ENCODE data around the gene ZNF277. TPM values are rescaled to one million over a fixed set of nuclear protein-coding genes. Genes with fewer than 3 reads are reported as not detected.

The ZNF277 gene
- total RNA-seq, 1 donor from 2014 or later: 23.7 TPM

DNA sequence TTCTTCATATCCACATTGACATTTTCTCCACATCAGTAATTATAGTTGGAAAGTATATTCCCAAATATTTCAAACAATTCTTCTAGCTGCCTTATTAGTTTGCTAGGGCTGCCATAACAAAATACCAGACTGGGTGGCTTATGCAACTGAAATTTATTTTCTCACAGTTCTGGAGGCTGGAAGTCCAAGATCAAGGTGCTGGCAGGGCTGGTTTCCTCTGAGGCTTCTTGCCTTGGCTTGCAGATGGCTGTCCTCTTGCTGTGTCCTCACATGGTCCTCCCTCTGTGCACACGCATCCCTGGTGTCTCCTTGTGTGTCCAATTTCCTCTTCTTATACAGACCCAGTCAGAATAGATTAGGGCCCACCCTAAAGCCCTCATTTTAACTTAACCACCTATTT is 34.8 kb upstream of the ZNF277 start:
- Mint-ChIP-seq H3K27ac (no peak overlapping the region), H3K4me3 (no peak overlapping the region), H3K4me1 (peaks cover 10% of the 10 kb centered on the region), H3K9me3 (no peaks in the 10 kb centered on the region), H3K36me3 (peaks cover 2% of the 10 kb centered on the region), H3K27me3 (ENCODE audit: low read depth) (no peaks in the 10 kb centered on the region)
- TF ChIP-seq, protein P1, sequence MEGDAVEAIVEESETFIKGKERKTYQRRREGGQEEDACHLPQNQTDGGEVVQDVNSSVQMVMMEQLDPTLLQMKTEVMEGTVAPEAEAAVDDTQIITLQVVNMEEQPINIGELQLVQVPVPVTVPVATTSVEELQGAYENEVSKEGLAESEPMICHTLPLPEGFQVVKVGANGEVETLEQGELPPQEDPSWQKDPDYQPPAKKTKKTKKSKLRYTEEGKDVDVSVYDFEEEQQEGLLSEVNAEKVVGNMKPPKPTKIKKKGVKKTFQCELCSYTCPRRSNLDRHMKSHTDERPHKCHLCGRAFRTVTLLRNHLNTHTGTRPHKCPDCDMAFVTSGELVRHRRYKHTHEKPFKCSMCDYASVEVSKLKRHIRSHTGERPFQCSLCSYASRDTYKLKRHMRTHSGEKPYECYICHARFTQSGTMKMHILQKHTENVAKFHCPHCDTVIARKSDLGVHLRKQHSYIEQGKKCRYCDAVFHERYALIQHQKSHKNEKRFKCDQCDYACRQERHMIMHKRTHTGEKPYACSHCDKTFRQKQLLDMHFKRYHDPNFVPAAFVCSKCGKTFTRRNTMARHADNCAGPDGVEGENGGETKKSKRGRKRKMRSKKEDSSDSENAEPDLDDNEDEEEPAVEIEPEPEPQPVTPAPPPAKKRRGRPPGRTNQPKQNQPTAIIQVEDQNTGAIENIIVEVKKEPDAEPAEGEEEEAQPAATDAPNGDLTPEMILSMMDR (IDR thresholded peaks at IDR 0.05; ENCODE audit: unreplicated experiment): no peak
- DNase-seq (ENCODE audit: low spot score in 2 of 2, unreplicated experiment in 2 of 2): no peak

DNA sequence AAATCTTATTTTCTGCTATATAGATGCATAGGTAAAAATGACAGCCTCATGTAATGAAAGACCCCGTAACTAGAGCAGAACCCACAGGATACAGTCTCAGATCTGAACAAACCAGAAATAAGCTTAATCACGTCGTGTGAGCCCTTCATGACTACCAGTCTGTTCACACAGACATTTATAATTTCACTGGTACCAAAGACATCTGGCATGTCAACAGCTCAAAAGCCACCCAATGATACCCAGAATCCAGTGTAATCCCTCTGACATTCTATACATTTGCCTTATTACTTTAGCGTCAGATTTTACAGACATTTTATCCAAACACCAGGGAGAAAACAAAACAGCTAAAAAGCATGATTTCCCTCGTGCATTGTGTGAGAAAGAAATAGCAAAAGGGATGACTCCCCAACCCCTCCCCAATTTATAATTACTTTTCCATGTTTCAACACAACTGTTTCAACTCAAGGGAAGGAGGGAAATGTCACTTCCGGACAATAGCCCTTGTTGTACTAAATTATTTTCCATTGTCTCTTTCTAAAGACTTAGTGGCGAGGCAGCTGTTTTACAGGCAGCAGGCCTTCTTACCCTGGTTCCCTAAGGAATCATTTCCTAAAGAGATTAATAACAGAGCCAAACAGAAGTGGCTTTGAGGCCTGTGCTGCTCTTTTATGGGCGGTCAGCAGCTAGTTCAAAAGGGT is 33.5 kb upstream of the ZNF277 start:
- H3K4me1 Mint-ChIP-seq: peaks cover 10% of the 10 kb centered on the region
- DNase-seq (ENCODE audit: low spot score in 2 of 2, unreplicated experiment in 2 of 2): no peak
- no peak overlapping the region for H3K4me3 Mint-ChIP-seq
- peaks cover 2% of the 10 kb centered on the region for H3K36me3 Mint-ChIP-seq
- peaks cover 2% of the 10 kb centered on the region for H3K27me3 Mint-ChIP-seq (ENCODE audit: low read depth)
- no peak overlapping the region for H3K27ac Mint-ChIP-seq
- H3K9me3 Mint-ChIP-seq: no peaks in the 10 kb centered on the region
- TF ChIP-seq, protein P1 (IDR thresholded peaks at IDR 0.05; ENCODE audit: unreplicated experiment): no peak

DNA sequence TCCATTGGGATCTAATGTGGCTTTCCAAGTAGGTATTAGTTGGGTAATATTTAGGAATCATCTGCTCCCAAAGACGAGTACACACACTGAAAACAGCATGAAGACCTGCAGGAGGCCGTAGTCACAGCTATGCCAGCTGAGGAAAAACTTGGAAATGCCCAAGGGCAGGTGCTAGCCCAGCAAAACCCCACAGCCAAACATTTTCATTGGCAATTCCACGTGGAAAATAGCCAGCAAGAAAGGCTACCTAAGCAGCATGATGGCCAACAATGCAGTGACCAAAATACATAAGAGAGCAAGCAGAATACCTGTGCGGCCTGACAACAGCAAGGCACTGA is 33.0 kb upstream of the ZNF277 start:
- Mint-ChIP-seq H3K27me3 (ENCODE audit: low read depth) (peaks cover 2% of the 10 kb centered on the region), H3K36me3 (peaks cover 2% of the 10 kb centered on the region), H3K4me3 (no peak overlapping the region), H3K9me3 (no peaks in the 10 kb centered on the region), H3K27ac (no peak overlapping the region), H3K4me1 (peaks cover 10% of the 10 kb centered on the region)
- TF ChIP-seq, protein P1 (IDR thresholded peaks at IDR 0.05; ENCODE audit: unreplicated experiment): no peak
- no peak for DNase-seq (ENCODE audit: low spot score in 2 of 2, unreplicated experiment in 2 of 2)

DNA sequence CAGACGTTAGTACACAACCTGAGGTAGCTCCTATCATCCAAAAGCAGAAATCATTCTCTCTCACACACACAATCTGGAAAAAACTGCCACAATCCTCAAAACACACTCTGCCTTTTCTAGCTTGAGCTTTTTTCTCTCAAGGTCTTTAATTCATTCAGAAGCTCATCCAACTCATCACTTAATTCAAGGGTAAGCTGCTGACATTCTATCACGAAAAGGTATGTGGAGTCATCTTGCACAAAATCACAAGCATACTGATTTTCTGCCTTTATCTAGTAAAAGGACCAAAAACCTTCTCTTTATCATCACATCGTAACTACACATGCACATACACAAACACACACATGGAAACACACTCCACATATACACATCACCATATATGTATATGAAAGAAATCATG is 32.3 kb upstream of the ZNF277 start:
- TF ChIP-seq, protein P1 (IDR thresholded peaks at IDR 0.05; ENCODE audit: unreplicated experiment): no peak
- no peaks in the 10 kb centered on the region for H3K9me3 Mint-ChIP-seq
- peaks cover 10% of the 10 kb centered on the region for H3K4me1 Mint-ChIP-seq
- no peaks in the 10 kb centered on the region for H3K36me3 Mint-ChIP-seq
- DNase-seq (ENCODE audit: low spot score in 2 of 2, unreplicated experiment in 2 of 2): no peak
- no peak overlapping the region for H3K27ac Mint-ChIP-seq
- H3K4me3 Mint-ChIP-seq: no peak overlapping the region
- H3K27me3 Mint-ChIP-seq (ENCODE audit: low read depth): peaks cover 2% of the 10 kb centered on the region

DNA sequence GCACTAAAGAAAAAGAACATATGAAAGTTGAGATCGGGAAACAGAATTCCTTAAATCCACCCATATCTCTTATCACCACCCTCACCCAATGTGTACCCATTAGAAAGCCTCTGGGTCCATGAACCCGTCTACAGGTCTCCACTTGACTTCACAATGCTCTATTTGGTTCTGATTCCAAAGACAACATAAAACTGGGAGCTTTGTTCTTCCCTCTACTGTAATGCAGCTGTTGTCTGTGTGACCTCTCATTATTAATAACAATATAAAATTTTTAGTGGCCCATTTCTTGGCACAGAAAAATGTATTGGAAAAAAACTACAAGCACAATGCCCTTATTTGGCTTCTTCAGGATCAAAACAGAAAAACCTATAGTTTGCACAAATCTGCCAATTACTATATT is 30.3 kb upstream of the ZNF277 start:
- no peaks in the 10 kb centered on the region for H3K9me3 Mint-ChIP-seq
- H3K4me1 Mint-ChIP-seq: peaks cover 10% of the 10 kb centered on the region
- no peak for DNase-seq (ENCODE audit: low spot score in 2 of 2, unreplicated experiment in 2 of 2)
- no peak overlapping the region for H3K27ac Mint-ChIP-seq
- no peak overlapping the region for H3K4me3 Mint-ChIP-seq
- TF ChIP-seq, protein P1 (IDR thresholded peaks at IDR 0.05; ENCODE audit: unreplicated experiment): no peak
- peaks cover 2% of the 10 kb centered on the region for H3K27me3 Mint-ChIP-seq (ENCODE audit: low read depth)
- no peaks in the 10 kb centered on the region for H3K36me3 Mint-ChIP-seq
